AG09309 (cell line): ENCODE measurements around the gene PGAP2.

Experiments used
- DNase-seq: peaks from one replicate; pipeline ENCODE4 v3.0.0-alpha.2; 2010; ENCODE audit warnings: low read depth
- H3K4me3 ChIP-seq: 2 replicates; pipeline ENCODE4 v1.5.1; 2011; ENCODE audit warnings: mild to moderate bottlenecking, low read depth, low read length, moderate library complexity; ENCODE audit not compliant: control insufficient read depth
- TF ChIP-seq, protein P1 (sequence below): IDR thresholded peaks from 2 replicates; pipeline ENCODE4 v1.5.1; 2011; ENCODE audit warnings: mild to moderate bottlenecking, low read depth, low read length, inconsistent platforms; ENCODE audit not compliant: insufficient read depth, control insufficient read depth; ENCODE audit errors: missing control alignments

Gene PGAP2

GRCh38 chr11:3796801-3797328 is 11.5 kb upstream of the PGAP2 start:
- DNase-seq = no peak
- H3K4me3 ChIP-seq = peak overlapping the region; percentile 67
- TF ChIP-seq, protein P1, sequence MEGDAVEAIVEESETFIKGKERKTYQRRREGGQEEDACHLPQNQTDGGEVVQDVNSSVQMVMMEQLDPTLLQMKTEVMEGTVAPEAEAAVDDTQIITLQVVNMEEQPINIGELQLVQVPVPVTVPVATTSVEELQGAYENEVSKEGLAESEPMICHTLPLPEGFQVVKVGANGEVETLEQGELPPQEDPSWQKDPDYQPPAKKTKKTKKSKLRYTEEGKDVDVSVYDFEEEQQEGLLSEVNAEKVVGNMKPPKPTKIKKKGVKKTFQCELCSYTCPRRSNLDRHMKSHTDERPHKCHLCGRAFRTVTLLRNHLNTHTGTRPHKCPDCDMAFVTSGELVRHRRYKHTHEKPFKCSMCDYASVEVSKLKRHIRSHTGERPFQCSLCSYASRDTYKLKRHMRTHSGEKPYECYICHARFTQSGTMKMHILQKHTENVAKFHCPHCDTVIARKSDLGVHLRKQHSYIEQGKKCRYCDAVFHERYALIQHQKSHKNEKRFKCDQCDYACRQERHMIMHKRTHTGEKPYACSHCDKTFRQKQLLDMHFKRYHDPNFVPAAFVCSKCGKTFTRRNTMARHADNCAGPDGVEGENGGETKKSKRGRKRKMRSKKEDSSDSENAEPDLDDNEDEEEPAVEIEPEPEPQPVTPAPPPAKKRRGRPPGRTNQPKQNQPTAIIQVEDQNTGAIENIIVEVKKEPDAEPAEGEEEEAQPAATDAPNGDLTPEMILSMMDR = no peak

- H3K4me3 ChIP-seq = peak within 1 kb of the TSS; percentile 67
- peak; percentile 99 for DNase-seq
- TF ChIP-seq, protein P1 = no peak
Measured at GRCh38 chr11:3797329-3798090, 10.8 kb upstream of the PGAP2 start, which contains the start of gene NUP98. Gene NUP98 (minus strand): TSS chr11:3797554. CDS start chr11:3782117, 15,437 bp downstream.

- TF ChIP-seq, protein P1 = no peak
- no peak for DNase-seq
- H3K4me3 ChIP-seq = no peak overlapping the region
Measured at GRCh38 chr11:3799143-3799542, 9.2 kb upstream of the PGAP2 start.

- TF ChIP-seq, protein P1 = no peak
- no peak for DNase-seq
- H3K4me3 ChIP-seq = no peak overlapping the region
Measured at GRCh38 chr11:3799873-3800272, 8.5 kb upstream of the PGAP2 start.

GRCh38 chr11:3802011-3802790 is 6.2 kb upstream of the PGAP2 start:
- TF ChIP-seq, protein P1 = no peak
- no peak for DNase-seq
- H3K4me3 ChIP-seq = no peak overlapping the region

DNA sequence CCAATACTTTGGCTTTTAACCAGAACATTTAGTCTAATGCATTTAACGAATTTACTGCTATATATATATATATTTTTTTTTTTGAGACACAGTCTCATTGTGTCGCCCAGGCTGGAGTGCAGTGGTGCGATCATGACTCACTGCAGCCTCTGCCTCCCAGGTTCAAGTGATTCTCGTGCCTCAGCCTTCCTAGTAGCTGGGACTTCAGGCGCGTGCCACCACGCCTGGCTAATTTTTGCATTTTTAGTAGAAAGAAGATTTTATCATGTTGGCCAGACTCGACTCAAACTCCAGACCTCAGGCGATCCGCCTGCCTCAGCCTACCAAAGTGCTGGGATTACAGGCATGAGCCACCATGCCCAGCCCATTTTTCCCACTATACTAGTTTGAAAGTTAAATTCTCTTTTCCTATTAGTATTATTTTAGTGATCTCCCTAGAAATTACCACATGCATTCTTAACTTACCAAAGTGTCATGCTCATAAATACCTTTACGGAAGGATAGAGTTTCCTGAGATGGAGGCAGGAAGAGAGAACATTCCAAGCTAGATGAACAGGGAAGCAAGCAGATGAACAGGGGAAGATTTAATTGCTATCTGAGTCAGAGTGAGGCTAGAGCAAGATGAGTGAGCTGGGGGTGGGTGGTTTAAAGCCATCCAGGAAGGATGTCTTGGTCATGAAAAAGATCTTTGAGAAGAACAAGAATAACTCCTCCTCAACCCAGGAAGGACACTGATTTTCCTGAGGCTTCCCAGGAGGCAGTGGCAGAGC is 4.4 kb upstream of the PGAP2 start:
- TF ChIP-seq, protein P1 = no peak
- no peak overlapping the region for H3K4me3 ChIP-seq
- DNase-seq = no peak
